SW480 (cell line): ENCODE results near the gene LINGO4.

Source experiments
- DNase-seq: peaks from one replicate; pipeline ENCODE4 v3.0.0-alpha.2; 2016; ENCODE audit warnings: low spot score

Gene LINGO4

GRCh38 chr1:151834239-151834638 is 29.0 kb upstream of the LINGO4 start:
- no peak for DNase-seq

GRCh38 chr1:151833172-151833900 is 28.1 kb upstream of the LINGO4 start:
- no peak for DNase-seq

DNA sequence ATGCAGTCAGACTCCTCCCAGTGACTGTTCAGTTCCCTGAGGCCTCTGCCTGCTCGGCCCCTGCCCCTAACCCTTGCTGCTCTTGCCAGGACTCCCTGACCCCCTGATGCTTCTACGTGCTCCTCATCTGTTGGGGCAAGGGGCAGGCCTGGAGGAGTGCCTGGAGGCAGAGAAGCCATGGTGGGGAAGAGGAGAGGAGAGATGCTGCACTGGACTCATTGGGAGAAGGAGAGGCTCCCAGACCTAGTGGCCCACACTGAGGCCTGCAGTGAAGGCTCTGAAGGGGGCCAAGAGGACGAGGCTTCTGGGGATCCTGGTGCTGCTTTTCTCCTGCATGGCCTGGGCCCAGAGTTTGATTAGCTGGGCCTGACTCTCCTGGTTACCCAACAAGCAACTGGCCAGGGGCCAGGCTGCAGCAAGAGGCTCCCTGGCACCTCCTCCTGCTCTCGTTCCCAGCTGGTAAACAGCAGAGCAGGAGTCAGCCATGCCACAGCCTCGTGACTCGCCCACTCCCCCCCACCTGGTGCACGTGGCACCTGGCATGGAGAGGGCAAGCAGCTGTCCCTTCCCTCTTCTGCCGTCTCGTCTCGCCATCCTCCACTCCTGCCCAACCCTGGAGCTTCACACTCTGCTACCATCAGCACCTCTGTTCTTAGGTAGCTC is 27.2 kb upstream of the LINGO4 start:
- DNase-seq: peak; percentile 46

GRCh38 chr1:151831605-151832004 is 26.4 kb upstream of the LINGO4 start, which contains the start of gene RORC:
TSS of gene RORC (minus strand) at chr1:151831802. CDS start at chr1:151831764, 38 bp downstream.
- peak; percentile 6 for DNase-seq

DNA sequence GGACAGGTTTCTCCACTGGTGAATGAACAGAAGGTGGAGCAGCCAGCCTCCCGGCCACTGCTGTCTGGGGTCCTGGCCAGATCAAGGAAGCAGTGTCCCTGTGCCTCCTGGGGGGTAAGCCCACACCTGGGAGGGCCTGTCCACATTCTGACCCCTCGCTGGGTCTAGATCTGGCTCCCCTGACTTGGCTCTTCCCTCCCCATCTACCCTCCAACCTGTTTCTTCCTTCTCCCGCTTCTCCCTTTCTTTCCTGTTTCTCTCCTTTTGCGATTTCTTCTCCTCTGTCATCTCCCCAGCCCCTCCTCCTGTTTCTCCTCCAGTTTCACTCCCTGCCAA is 26.0 kb upstream of the LINGO4 start:
- no peak for DNase-seq

- DNase-seq: no peak
These were observed 24.8 kb upstream of the LINGO4 start for GRCh38 chr1:151830055-151830454.

DNA sequence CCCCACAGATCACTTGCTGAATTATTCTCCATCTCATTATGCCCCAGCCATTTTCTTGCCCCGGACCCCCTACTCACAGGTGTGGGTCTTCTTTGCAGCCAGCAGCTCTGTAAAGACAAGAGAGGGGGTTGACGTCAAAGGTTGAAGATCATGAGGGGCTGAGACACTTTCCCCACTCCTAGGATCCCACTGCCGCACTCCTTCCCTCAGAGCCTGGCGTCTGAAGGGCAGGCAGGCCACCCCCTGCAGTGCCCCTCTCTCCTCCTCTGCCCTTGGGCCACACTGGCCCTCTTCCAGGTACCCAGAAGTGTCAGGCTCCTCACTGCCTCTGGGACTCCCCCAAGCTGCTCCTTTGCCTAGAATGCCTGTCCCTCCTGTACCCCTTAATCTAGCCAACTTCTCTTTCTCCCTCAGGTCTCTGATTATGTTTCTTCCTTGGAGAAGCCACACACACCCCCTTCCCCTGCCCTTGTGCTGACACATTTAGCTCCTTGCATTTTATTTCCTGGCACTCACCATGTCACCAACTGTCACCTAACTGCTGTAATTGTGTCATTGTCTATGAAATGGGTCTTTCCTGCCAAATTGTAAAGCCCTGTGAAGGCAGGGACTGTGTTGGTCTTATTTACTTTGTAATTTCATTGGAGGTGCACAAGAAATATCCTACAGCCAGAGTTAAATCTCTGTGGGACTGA is 24.3 kb upstream of the LINGO4 start:
- DNase-seq: no peak

GRCh38 chr1:151828921-151829320 is 23.7 kb upstream of the LINGO4 start:
- DNase-seq: peak; percentile 80

GRCh38 chr1:151827853-151828252 is 22.6 kb upstream of the LINGO4 start:
- no peak for DNase-seq

GRCh38 chr1:151825751-151826660 is 20.8 kb upstream of the LINGO4 start:
- no peak for DNase-seq

DNA sequence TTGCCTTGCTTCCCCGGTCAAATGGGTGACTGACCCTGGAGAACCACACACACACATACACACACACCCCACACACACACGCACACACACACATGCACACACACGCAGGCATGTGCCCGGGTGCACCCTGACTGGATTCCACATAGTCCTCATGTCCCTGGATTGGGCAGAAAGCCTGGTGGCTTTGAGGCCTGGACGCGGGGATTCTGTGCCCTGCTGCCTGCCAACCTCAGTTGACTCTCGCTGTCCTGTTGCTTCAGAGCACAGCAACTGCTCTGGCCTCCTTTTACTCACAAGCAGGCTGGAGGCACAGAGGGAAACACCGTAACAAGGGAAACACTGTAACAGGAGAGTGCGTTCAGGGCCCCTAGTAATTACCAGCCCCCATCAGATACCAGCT is 20.0 kb upstream of the LINGO4 start:
- DNase-seq: no peak

DNA sequence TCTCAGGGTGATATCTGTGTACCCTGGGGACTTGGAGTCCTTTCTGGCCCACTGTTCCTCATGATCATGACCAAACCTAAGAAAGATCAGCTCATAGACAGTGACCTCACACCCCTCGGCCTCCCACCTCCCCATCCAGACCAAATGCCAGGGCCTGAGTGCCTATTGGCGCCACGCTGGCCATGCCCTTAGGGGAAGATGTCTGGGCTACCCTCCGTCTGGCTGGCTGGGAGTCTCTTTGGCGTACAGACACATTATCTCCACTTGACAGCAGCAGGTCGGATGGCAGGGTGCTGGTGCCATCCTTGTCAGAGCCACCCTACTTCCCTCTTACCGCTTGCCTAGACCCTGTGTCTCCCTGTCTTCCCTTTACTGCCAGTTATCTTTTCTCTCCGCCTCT is 18.0 kb upstream of the LINGO4 start:
- DNase-seq: no peak

GRCh38 chr1:151822404-151822803 is 17.2 kb upstream of the LINGO4 start:
- no peak for DNase-seq

- no peak for DNase-seq
These were observed 15.7 kb upstream of the LINGO4 start for GRCh38 chr1:151820940-151821339.

DNA sequence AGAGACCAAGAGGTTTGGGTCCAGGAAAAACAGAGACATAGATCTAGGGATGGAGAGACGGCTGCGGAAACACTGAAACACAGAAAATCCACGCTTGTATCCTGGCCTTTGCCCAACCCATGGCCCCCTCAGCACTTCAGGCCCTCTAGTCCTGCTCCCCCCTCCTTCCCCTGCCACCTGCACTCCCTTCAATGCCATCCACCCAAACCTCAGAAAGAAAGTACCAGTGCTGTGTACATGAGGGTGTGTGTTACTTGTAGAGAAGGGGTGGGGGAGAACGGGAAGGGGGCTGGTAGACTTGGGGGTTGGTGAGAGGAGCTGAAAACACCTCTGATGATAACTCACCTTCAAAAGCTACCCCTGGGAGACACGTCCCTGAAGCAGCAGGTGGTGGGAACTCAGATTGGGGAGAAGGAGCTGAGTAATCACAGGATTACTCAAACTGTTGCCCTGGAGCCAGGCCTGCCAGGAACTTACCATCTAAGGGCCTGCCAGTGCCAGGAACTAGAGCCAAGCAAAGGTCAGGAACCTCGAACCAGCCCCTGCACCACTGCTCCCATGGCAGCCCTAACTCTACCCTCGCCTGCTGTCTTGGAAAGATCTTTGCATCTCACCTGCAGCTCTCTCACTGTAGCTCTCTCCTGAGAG is 14.9 kb upstream of the LINGO4 start:
- no peak for DNase-seq

GRCh38 chr1:151819227-151819835 is 14.1 kb upstream of the LINGO4 start:
- DNase-seq: no peak

- no peak for DNase-seq
These were observed 12.1 kb upstream of the LINGO4 start for GRCh38 chr1:151817353-151817730.

- no peak for DNase-seq
These were observed 11.5 kb upstream of the LINGO4 start for GRCh38 chr1:151816548-151817352.

DNA sequence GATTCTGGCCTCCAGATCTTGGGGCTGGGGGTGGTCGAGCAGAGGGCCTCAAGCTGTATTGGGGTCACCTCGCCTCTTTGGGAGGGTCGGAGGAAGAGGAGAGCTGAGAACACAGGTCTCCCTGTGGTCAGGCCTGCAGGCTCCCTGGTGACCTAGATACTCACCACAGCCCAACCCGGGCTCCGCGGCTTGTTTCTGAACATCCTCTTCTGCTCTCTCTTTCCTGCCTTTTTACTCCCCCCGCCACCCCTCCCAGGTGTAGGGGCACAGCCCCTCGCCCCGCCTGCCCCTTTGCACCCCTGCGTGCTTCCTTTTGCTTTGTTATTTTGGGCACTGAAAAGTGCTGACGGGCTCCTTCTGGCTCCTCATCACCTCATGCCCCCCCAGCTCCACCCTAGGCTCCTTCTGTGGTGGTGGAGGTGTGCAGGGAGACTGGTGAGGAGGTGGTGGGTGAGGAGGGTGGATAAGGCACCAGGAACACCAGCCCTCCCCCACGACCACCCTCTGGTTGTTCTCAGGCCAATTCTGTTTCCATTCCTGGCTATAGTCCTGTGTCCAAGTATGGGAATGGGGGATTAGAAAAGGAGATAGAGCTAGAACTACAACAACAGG is 10.6 kb upstream of the LINGO4 start:
- no peak for DNase-seq

GRCh38 chr1:151814971-151815545 is 9.8 kb upstream of the LINGO4 start:
- DNase-seq: no peak
